ENCODE data around the gene RGS7BP.

DNA sequence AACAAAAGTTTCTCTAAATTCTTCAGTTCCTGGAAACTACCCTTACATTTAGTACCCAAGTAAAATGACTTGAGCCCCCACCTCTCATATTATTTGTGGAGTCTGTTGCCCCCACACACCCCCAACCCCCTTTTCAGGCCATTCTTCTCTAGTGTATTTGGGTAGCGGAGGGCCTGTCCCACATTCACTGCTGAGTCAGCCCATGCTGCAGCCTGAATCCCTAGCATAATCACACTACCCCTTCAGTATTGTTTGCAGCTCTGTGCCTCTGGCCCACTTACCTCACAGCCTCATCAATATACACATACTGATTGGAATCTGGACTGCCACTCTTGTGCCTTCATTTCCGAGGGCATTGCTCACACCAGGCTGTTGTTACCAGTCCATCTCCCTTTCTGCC lies 26.8 kb downstream of the RGS7BP start:
- TF ChIP-seq, protein P1, sequence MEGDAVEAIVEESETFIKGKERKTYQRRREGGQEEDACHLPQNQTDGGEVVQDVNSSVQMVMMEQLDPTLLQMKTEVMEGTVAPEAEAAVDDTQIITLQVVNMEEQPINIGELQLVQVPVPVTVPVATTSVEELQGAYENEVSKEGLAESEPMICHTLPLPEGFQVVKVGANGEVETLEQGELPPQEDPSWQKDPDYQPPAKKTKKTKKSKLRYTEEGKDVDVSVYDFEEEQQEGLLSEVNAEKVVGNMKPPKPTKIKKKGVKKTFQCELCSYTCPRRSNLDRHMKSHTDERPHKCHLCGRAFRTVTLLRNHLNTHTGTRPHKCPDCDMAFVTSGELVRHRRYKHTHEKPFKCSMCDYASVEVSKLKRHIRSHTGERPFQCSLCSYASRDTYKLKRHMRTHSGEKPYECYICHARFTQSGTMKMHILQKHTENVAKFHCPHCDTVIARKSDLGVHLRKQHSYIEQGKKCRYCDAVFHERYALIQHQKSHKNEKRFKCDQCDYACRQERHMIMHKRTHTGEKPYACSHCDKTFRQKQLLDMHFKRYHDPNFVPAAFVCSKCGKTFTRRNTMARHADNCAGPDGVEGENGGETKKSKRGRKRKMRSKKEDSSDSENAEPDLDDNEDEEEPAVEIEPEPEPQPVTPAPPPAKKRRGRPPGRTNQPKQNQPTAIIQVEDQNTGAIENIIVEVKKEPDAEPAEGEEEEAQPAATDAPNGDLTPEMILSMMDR (IDR thresholded peaks at IDR 0.05) = no peak
- no peak for TF ChIP-seq POLR2A (IDR thresholded peaks at IDR 0.05)
